Panc1 (cell line): ENCODE measurements around the gene DAD1. TPM values are rescaled to one million over a fixed set of nuclear protein-coding genes. Genes with fewer than 3 reads are reported as not detected.

ENCODE experiments used
- ATAC-seq: fragments of 200-7000 bp; cut with Tn5 transposase; 2 replicates; pipeline ENCODE4 v1.9.1; 2020; ENCODE audit warnings: mild to moderate bottlenecking, moderate library complexity
- BruUV-seq: library from RNA; stranded (reverse); fragments of 400-500 nt; replicated peaks from 2 replicates; lab custom pipeline; 2021; lab: Mats Ljungman, UMichigan
- CTCF ChIA-PET: fragments of 300-600 bp; sonication (Branson Sonifier 250); formaldehyde crosslinking; loops from one replicate; lab custom pipeline; 2022; ENCODE audit warnings: antibody characterized with exemption; lab: Charles Lee
- POLR2A ChIA-PET: fragments of 300-600 bp; sonication (Branson Sonifier 250); formaldehyde crosslinking; loops from one replicate; lab custom pipeline; 2022; ENCODE audit warnings: antibody characterized with exemption; lab: Charles Lee
- DNase-seq: peaks from one replicate; pipeline ENCODE4 v3.0.0-alpha.2; 2010; ENCODE audit warnings: low read depth, low spot score
- H3K27ac ChIP-seq: 2 replicates; pipeline ENCODE4 v1.5.1; 2011; ENCODE audit warnings: mild to moderate bottlenecking, low read length, inconsistent platforms
- H3K27me3 ChIP-seq: fragments of 200-500 bp; sonication (Bioruptor generic); 2 replicates; pipeline ENCODE4 v1.6.0; 2014; ENCODE audit warnings: low read length, inconsistent platforms; ENCODE audit not compliant: control insufficient read depth, insufficient read depth
- H3K36me3 ChIP-seq: fragments of 200-500 bp; sonication (Bioruptor generic); 2 replicates; pipeline ENCODE4 v1.5.1; 2014; ENCODE audit warnings: inconsistent platforms, mild to moderate bottlenecking, low read length, moderate library complexity; ENCODE audit not compliant: control insufficient read depth, insufficient read depth
- H3K4me1 ChIP-seq: 2 replicates; pipeline ENCODE4 v1.5.1; 2011; ENCODE audit warnings: inconsistent platforms, mild to moderate bottlenecking, low read length, moderate library complexity; ENCODE audit not compliant: control insufficient read depth, insufficient read depth
- H3K4me3 ChIP-seq, 2 experiments: 2 replicates each; pipeline ENCODE4 v1.5.1; 2011 to 2012; ENCODE audit warnings: low read depth in 2 of 2, low read length in 2 of 2, mild to moderate bottlenecking in 2 of 2, inconsistent platforms in 1 of 2, moderate library complexity in 1 of 2
- H3K9me3 ChIP-seq: fragments of 200-500 bp; sonication (Bioruptor generic); 2 replicates; pipeline ENCODE4 v1.5.1; 2014; ENCODE audit warnings: low read depth, mild to moderate bottlenecking, inconsistent platforms, low read length, moderate library complexity; ENCODE audit not compliant: control insufficient read depth, insufficient read depth
- POLR2AphosphoS5 ChIP-seq: IDR thresholded peaks from 2 replicates; pipeline ENCODE4 v1.6.1; 2012; ENCODE audit warnings: mild to moderate bottlenecking, low read depth, low read length, moderate library complexity
- REST ChIP-seq, 2 experiments: IDR thresholded peaks; 2 replicates each; pipeline ENCODE4 v1.6.1; 2011 to 2012; ENCODE audit warnings: low read depth in 2 of 2, control low read depth in 1 of 2, low read length in 1 of 2, mild to moderate bottlenecking in 1 of 2, moderate library complexity in 1 of 2; ENCODE audit not compliant: insufficient read depth in 1 of 2
- SIN3A ChIP-seq: IDR thresholded peaks from 2 replicates; pipeline ENCODE4 v1.6.1; 2012; ENCODE audit warnings: low read depth, mild to moderate bottlenecking, low read length, moderate library complexity, borderline replicate concordance; ENCODE audit not compliant: insufficient read depth
- TCF7L2 ChIP-seq: IDR thresholded peaks from 2 replicates; pipeline ENCODE4 v1.6.1; 2011; ENCODE audit warnings: mild to moderate bottlenecking, low read depth, low read length, inconsistent platforms
- in situ Hi-C: cut with HindIII; loops from 2 replicates; pipeline ENCODE4 v1.10.0; 2016; ENCODE audit warnings: low sequenced_read_pairs, low pct_unique_long_range_greater_than_20kb
- intact Hi-C: fragments of 100-400 bp; cut with micrococcal nuclease; formaldehyde crosslinking; loops from one replicate; pipeline ENCODE4 v1.10.0; 2022; ENCODE audit not compliant: unreplicated experiment
- total RNA-seq: library from RNA; stranded (reverse); gene quantifications from one replicate; pipeline ENCODE4 v1.2.1, GENCODE V29; 2021; ENCODE audit not compliant: unreplicated experiment
- TF ChIP-seq, protein P1 (sequence below): fragments of 450-650 bp; IDR thresholded peaks from 2 replicates; pipeline ENCODE4 v1.5.1; 2017; ENCODE audit warnings: mild to moderate bottlenecking

DAD1 gene
- total RNA-seq, 1 experiment from 2014 or later = 163 TPM

DNA sequence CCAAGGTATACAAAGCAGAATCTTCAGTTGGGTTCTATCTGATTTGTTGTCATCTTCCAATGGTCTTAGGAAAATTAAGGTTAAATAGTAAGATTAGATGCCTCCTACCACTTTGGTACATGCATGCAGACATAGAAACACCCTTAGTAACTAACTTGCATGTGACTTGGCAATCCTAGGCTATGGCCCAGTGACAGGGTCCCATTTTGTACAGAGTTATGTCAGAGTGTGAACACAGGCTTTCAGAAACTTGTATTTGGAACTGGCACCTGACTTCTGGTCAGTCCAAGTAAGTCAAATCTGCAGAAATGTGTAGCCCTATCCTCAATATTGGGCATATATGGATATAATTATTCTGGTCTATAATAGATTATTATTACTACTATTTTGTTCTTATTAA is 53.1 kb downstream of the DAD1 start:
- ATAC-seq = no peak
- no TSS peak for BruUV-seq
- POLR2A ChIA-PET = no interaction called here

GRCh38 chr14:22535126-22535525 is 53.9 kb downstream of the DAD1 start:
- Histone ChIP-seq H3K36me3 (no peaks in the 10 kb centered on the region), H3K4me3 (no peak overlapping the region), H3K4me1 (no peaks in the 10 kb centered on the region), H3K9me3 (no peaks in the 10 kb centered on the region), H3K27ac (no peak overlapping the region), H3K27me3 (no peaks in the 10 kb centered on the region)
- DNase-seq (no peak), ATAC-seq (no peak)
- intact Hi-C loops = no loop called here
- in situ Hi-C loops = no loop called here
- BruUV-seq = no TSS peak
- ChIA-PET POLR2A (no interaction called here), CTCF (no interaction called here)
- TF ChIP-seq, protein P1, sequence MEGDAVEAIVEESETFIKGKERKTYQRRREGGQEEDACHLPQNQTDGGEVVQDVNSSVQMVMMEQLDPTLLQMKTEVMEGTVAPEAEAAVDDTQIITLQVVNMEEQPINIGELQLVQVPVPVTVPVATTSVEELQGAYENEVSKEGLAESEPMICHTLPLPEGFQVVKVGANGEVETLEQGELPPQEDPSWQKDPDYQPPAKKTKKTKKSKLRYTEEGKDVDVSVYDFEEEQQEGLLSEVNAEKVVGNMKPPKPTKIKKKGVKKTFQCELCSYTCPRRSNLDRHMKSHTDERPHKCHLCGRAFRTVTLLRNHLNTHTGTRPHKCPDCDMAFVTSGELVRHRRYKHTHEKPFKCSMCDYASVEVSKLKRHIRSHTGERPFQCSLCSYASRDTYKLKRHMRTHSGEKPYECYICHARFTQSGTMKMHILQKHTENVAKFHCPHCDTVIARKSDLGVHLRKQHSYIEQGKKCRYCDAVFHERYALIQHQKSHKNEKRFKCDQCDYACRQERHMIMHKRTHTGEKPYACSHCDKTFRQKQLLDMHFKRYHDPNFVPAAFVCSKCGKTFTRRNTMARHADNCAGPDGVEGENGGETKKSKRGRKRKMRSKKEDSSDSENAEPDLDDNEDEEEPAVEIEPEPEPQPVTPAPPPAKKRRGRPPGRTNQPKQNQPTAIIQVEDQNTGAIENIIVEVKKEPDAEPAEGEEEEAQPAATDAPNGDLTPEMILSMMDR = no peak
- TF ChIP-seq REST (IDR thresholded peaks at IDR 0.05; ENCODE audit: insufficient read depth in 1 of 2, low read depth in 2 of 2, low read length in 1 of 2) (no peak), SIN3A (no peak), TCF7L2 (no peak), POLR2AphosphoS5 (no peak)

More for the DNA sequence above, 53.1 kb downstream of the DAD1 start:
- Histone ChIP-seq H3K27me3 (no peaks in the 10 kb centered on the region), H3K27ac (no peak overlapping the region), H3K4me1 (no peaks in the 10 kb centered on the region), H3K4me3 (no peak overlapping the region), H3K9me3 (no peaks in the 10 kb centered on the region), H3K36me3 (no peaks in the 10 kb centered on the region)
- in situ Hi-C loops = no loop called here
- CTCF ChIA-PET = no interaction called here
- intact Hi-C loops = no loop called here
- TF ChIP-seq POLR2AphosphoS5 (no peak), REST (IDR thresholded peaks at IDR 0.05; ENCODE audit: insufficient read depth in 1 of 2, low read depth in 2 of 2, low read length in 1 of 2) (no peak), TCF7L2 (no peak), SIN3A (no peak)
- TF ChIP-seq, protein P1 = no peak
- DNase-seq = no peak
